Measurements from ENCODE around the gene LOXL1. TPM values are rescaled to one million over a fixed set of nuclear protein-coding genes. Genes with fewer than 3 reads are reported as not detected.

Gene LOXL1
- total and polyA plus RNA-seq, 2 of the 13 experiments (the other 11 are each of a cell fraction or from before 2014, with no cell fraction given): 0.51 to 1.3 TPM

GRCh38 chr15:73892446-73893226, 33.6 kb upstream of the LOXL1 start:
- no peak overlapping the region for H2AFZ ChIP-seq (ENCODE audit: low read length)
- no peak overlapping the region for H3K4me3 ChIP-seq (replicated peaks in 1 of 3; ENCODE audit: insufficient read depth in 1 of 3, low read depth in 2 of 3, low read length in 3 of 3)
- H3K4me1 ChIP-seq (ENCODE audit: insufficient read depth, low read length): no peaks in the 10 kb centered on the region
- peaks cover 0 to 2% of the 10 kb centered on the region in 2 experiments; a peak in 1 of 5 replicates for H3K27me3 ChIP-seq (ENCODE audit: control insufficient read depth in 1 of 2, insufficient read depth in 2 of 2, low read length in 2 of 2)
- H4K20me1 ChIP-seq (ENCODE audit: insufficient read depth, low read length): no peaks in the 10 kb centered on the region
- H3K9me3 ChIP-seq (ENCODE audit: low read length): no peaks in the 10 kb centered on the region
- no peak overlapping the region for H3K9ac ChIP-seq (ENCODE audit: insufficient read depth, low read depth, low read length)
- H3K79me2 ChIP-seq (ENCODE audit: insufficient read depth, low read length): no peaks in the 10 kb centered on the region
- intact Hi-C loops (cut with micrococcal nuclease; ENCODE audit: unreplicated experiment): no loop called here
- FAIRE-seq: no peak
- WGBS (ENCODE audit: low lambda C conversion rate): 50% methylated on average over 13 of the region's 13 CpGs
- in situ Hi-C loops (cut with HindIII; ENCODE audit: extremely low pct_ligation_motif_present, low pct_unique_long_range_greater_than_20kb): no loop called here
- H3K4me2 ChIP-seq (ENCODE audit: low read depth, low read length): no peak overlapping the region
- H3K36me3 ChIP-seq (replicated peaks in 1 of 2; ENCODE audit: control insufficient read depth in 1 of 2, insufficient read depth in 2 of 2, low read length in 2 of 2): no peaks in the 10 kb centered on the region
- no TSS peak for BruUV-seq (replicated peaks)
- no peak overlapping the region for H3K27ac ChIP-seq (ENCODE audit: extremely low read length, insufficient read depth, low read length)
- no peak for ATAC-seq
- no peak for DNase-seq (ENCODE audit: low spot score)
- ChIA-PET CTCF (ENCODE audit: low intra/inter-chr PET ratio, low total read pairs) (no interaction called here), POLR2A (no interaction called here)
- TF ChIP-seq CREB1 (IDR thresholded peaks at IDR 0.05) (peak; percentile 91), CREB1 (CRISPR knock-in tag; IDR thresholded peaks at IDR 0.05) (no peak), ATF7 (IDR thresholded peaks at IDR 0.05) (peak; percentile 98), ATF7 (CRISPR knock-in tag; IDR thresholded peaks at IDR 0.05) (no peak)
- TF ChIP-seq, protein P1, sequence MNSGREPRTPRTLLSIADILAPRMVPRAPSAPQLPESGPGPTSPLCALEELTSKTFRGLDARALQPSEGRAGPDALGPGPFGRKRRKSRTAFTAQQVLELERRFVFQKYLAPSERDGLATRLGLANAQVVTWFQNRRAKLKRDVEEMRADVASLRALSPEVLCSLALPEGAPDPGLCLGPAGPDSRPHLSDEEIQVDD (CRISPR knock-in tag; IDR thresholded peaks at IDR 0.05; ENCODE audit: borderline replicate concordance): no peak

DNA sequence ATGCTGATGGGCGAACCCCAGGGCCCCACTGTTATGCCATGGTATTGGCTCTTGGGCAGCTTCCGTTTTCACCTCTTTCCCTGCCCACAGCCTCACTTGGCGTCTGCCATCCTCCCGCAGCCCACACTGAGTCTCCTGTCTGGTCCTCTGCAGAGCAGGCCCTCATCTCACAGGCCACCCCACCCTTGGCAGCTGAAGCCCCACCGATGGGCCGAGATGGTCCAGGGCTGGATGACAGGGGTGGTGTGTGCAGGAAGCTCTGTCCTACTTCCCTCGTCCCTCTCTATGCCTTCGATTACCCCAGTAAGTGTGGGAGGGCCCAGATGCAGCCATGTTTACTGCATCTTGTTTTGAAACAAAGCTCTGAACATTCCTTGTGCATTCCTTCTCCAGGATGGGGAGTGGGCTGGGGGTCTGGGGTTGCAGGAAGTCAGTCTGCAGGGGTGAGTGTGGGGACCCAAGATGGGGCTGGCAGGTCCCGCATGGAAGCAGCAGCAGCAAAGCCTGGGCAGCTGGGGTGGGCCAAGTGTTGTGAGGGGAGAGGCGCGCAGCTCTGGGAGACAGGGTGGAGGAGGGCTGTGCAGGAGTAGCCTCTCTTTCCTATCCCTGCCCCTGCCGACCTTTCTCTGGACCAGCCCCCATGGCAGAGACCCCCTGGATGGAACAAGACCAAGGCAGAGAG, 32.0 kb upstream of the LOXL1 start:
- intact Hi-C loops (cut with micrococcal nuclease; ENCODE audit: unreplicated experiment) (no loop called here), in situ Hi-C loops (cut with HindIII; ENCODE audit: extremely low pct_ligation_motif_present, low pct_unique_long_range_greater_than_20kb) (no loop called here)
- no peak overlapping the region for H2AFZ ChIP-seq (ENCODE audit: low read length)
- no peak overlapping the region for H3K27ac ChIP-seq (ENCODE audit: extremely low read length, insufficient read depth, low read length)
- DNase-seq (ENCODE audit: low spot score) (no peak), ATAC-seq (no peak), FAIRE-seq (no peak)
- H4K20me1 ChIP-seq (ENCODE audit: insufficient read depth, low read length): no peaks in the 10 kb centered on the region
- POLR2A ChIA-PET: no interaction called here
- TF ChIP-seq, protein P2, sequence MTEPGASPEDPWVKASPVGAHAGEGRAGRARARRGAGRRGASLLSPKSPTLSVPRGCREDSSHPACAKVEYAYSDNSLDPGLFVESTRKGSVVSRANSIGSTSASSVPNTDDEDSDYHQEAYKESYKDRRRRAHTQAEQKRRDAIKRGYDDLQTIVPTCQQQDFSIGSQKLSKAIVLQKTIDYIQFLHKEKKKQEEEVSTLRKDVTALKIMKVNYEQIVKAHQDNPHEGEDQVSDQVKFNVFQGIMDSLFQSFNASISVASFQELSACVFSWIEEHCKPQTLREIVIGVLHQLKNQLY (CRISPR knock-in tag; IDR thresholded peaks at IDR 0.05): no peak
- TF ChIP-seq HHEX (CRISPR knock-in tag; IDR thresholded peaks at IDR 0.05) (no peak), ELF3 (CRISPR knock-in tag; IDR thresholded peaks at IDR 0.05) (no peak), ZNF10 (CRISPR knock-in tag; IDR thresholded peaks at IDR 0.05; ENCODE audit: borderline replicate concordance, low read depth) (no peak), RBFOX2 (IDR thresholded peaks at IDR 0.05; ENCODE audit: low read depth, low read length) (no peak), SCMH1 (CRISPR knock-in tag; IDR thresholded peaks at IDR 0.05; ENCODE audit: borderline replicate concordance) (no peak)
- TF ChIP-seq, protein P3, sequence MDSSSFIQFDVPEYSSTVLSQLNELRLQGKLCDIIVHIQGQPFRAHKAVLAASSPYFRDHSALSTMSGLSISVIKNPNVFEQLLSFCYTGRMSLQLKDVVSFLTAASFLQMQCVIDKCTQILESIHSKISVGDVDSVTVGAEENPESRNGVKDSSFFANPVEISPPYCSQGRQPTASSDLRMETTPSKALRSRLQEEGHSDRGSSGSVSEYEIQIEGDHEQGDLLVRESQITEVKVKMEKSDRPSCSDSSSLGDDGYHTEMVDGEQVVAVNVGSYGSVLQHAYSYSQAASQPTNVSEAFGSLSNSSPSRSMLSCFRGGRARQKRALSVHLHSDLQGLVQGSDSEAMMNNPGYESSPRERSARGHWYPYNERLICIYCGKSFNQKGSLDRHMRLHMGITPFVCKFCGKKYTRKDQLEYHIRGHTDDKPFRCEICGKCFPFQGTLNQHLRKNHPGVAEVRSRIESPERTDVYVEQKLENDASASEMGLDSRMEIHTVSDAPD (CRISPR knock-in tag; IDR thresholded peaks at IDR 0.05): no peak
- TF ChIP-seq, protein P4, sequence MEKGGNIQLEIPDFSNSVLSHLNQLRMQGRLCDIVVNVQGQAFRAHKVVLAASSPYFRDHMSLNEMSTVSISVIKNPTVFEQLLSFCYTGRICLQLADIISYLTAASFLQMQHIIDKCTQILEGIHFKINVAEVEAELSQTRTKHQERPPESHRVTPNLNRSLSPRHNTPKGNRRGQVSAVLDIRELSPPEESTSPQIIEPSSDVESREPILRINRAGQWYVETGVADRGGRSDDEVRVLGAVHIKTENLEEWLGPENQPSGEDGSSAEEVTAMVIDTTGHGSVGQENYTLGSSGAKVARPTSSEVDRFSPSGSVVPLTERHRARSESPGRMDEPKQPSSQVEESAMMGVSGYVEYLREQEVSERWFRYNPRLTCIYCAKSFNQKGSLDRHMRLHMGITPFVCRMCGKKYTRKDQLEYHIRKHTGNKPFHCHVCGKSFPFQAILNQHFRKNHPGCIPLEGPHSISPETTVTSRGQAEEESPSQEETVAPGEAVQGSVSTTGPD (CRISPR knock-in tag; IDR thresholded peaks at IDR 0.05): no peak
- BruUV-seq (replicated peaks): no TSS peak
- H3K4me3 ChIP-seq (replicated peaks in 1 of 3; ENCODE audit: insufficient read depth in 1 of 3, low read depth in 2 of 3, low read length in 3 of 3): no peak overlapping the region
- H3K9ac ChIP-seq (ENCODE audit: insufficient read depth, low read depth, low read length): no peak overlapping the region
- H3K4me1 ChIP-seq (ENCODE audit: insufficient read depth, low read length): no peaks in the 10 kb centered on the region
- H3K79me2 ChIP-seq (ENCODE audit: insufficient read depth, low read length): no peaks in the 10 kb centered on the region
- H3K36me3 ChIP-seq (replicated peaks in 1 of 2; ENCODE audit: control insufficient read depth in 1 of 2, insufficient read depth in 2 of 2, low read length in 2 of 2): no peaks in the 10 kb centered on the region
- CTCF ChIA-PET (ENCODE audit: low intra/inter-chr PET ratio, low total read pairs): no interaction called here
- H3K4me2 ChIP-seq (ENCODE audit: low read depth, low read length): no peak overlapping the region
- H3K9me3 ChIP-seq (ENCODE audit: low read length): no peaks in the 10 kb centered on the region
- H3K27me3 ChIP-seq (ENCODE audit: control insufficient read depth in 1 of 2, insufficient read depth in 2 of 2, low read length in 2 of 2): peaks cover 0 to 2% of the 10 kb centered on the region in 2 experiments; a peak in 1 of 5 replicates
- 25% methylated on average over 12 of the region's 12 CpGs for WGBS (ENCODE audit: low lambda C conversion rate)
